HL-60/S4 (cell line): ENCODE results near the gene CTNND2.

Experiments used
- in situ Hi-C: fragments of 300-500 bp; cut with MboI; formaldehyde crosslinking; loops from 2 replicates; pipeline ENCODE4 v1.14.3; 2022; ENCODE audit warnings: low sequenced_read_pairs

CTNND2 gene

DNA sequence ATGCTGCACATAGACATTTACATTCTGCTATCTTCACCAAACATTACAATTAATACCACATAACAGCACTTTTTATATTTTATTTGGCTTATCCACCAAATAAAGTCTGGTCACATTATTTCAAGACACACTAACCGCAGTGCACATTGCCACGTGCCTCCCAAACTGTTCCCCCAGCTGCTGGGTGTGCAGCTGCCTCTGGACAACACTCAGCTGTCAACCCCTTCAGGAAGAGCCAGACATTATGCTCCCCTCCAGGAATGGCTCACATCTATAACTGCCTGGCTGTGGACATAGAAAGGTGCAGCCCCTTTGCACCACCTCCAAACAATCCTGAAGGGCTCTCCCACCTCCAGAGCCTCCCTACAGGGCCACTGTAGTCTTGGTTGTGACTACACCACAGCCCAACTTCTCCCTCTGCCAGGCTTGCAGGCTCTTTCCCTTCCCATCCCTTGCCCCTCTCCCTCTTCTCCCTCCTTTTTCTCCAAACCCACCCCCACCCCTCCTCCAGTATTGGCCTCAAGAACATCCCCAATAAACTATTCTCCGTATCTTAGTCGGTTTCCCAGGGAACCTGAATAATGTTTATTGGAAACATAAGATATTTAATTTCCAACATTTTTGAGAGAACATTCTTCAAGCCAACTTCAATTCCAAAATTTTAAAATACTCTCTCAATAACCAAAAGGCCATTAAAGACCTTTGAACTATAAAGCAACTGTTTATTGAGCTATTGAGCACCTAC, 372.3 kb downstream of the CTNND2 start:
- in situ Hi-C loops = no loop called here

DNA sequence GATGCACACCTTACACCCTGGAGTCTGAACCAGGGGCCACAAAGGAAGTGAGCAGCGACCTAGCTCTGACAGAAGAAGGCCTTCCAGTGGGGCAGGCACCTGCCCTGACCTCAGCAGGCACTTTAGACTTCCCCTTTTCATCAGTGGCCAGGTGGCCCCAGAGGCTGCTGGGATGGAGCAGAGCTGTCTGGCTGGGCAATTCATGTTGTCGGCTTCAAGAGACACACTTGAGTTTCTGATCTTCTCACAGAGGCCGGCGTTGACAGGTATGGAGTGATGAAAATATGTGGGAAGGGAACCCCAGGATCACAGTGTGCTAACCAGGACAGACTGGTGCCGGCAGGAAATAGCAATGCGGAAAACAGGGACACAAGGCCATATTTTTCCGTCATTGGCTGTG, 375.5 kb downstream of the CTNND2 start:
- in situ Hi-C loops = no loop called here

DNA sequence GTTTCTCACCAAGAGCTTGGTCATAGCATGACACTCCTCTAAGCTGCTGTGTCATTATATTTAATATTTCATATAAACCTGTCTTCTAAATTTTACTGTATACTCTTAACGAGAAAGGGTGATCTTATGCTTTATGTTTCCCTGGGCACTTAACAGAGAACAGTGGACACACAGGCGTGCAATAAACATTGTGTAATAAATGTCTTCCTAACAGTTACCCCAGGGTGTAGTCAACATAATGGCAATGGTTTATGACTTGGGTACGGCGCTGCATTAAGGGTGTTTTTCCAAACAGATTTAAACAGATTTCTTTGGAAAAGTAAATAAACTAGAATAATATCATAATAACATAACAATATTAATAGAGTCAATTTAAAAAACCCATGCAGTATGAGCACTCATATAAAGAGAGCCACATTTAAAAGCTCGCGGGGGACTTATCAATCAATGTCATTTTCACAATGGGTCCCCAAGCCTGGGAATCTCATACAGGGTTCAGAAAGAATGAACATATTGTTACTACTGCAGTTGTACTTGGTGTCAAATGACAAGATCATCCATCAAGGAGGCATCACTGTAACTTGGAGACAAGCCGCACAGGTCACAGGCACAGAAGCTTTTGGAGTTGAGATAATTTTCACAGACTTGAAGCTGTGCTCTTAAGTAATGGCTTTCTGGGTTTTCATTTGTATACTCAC, 376.4 kb downstream of the CTNND2 start:
- in situ Hi-C loops = no loop called here

GRCh38 chr5:11525020-11525419, 379.2 kb downstream of the CTNND2 start:
- in situ Hi-C loops = no loop called here

DNA sequence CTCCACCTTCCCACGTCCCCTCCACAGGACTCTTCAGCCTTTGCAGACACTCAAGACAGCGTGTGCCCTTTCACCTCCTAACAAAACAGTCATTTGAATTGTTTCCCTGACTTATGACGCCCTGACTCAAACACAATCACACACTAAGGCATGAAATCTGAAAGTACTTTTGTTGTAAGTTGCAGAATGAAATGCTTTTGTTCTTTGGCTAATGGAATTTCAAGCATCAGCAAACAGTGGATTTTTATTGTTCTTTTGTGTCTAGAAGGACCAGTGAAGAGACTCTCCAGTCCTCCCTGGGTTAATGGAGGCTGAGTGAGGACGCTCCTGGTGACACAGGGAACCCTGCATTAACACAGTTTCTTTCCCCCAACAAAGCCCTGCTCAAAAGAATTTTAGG, 380.1 kb downstream of the CTNND2 start:
- in situ Hi-C loops = no loop called here

- in situ Hi-C loops = no loop called here
Observed at GRCh38 chr5:11522796-11523195, 381.4 kb downstream of the CTNND2 start.

DNA sequence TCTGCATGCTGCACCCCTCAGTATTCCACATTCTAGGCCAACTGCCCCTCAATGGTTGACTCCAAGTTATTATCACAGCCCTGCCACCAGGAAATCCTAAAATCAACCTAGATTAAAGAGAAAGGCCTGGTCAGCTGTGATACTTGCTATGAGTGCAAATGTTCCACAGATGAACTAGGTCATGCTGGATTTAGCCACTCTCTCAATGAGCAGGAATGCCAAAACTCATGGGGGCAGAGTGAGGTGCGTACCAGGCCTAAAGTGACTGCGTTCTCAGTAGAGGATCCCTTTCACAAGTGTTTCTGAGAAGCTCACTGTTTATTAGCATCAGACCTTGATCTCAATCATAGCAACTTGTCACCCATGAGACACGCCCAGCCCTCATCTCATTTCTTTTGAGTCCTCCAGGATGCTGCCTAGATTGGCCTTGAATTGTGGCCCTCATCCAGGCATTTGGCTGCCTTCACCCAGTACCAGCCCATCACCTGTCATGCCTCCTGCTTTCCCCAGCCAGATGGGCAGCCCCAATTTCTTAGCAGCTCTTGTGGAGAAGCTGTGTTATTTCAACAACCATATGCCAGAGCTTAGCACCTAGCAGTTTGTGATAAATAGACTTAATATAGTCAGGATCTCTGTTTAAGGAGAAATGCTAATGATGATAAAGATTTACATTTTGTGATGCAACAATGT, 383.9 kb downstream of the CTNND2 start:
- in situ Hi-C loops = no loop called here

GRCh38 chr5:11519236-11519635, 385.0 kb downstream of the CTNND2 start:
- in situ Hi-C loops = no loop called here

DNA sequence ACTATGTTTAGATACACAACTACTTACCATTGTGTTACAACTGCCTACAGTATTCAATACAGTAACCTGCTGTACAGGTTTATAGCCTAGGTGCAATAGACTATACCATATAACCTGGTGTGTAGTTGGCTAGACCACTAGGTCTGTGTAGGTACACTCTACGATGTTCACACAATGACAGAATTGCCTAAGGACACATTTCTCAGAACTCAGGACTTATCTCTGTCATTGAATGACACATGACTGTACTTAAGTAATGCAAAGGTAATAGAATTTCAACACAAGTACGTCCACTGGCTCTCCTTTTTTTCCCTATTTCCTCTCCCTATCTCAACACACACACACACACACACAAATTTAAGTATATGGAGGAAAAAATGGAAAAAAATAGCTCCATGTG, 385.6 kb downstream of the CTNND2 start:
- in situ Hi-C loops = no loop called here

DNA sequence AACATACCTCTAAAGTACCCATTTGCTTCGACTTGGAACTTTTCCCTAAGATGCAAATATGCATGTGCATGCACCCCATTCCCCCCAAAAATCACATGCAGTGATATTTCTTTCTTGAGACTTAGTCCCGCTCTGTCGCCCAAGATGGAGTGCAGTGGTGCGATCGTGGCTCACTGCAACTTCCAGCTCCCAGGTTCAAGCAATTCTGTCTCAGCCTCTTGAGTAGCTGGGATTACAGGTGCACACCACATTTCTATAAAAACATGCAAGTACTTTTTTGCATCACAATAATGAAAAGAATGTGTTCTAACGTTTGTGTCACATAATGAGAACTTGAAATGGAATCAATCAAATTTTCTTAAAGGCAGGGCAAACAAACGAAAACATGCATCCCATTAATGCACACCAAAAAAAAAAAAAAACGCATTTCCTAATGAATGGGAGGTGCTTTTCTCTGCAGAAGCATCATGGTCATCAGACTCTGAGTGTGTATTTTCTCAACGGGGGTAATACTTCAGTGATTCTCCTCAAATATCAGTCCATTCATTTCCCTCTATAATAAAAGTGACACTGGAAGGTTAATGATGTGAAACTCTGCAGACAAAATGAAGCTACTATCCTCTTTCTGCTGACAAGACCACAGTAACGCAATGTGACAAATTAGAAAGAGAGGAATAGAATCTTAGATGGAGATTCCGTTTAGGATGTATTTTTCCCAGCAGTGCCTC, 389.4 kb downstream of the CTNND2 start:
- in situ Hi-C loops = no loop called here

GRCh38 chr5:11511878-11512277, 392.4 kb downstream of the CTNND2 start:
- in situ Hi-C loops = no loop called here

DNA sequence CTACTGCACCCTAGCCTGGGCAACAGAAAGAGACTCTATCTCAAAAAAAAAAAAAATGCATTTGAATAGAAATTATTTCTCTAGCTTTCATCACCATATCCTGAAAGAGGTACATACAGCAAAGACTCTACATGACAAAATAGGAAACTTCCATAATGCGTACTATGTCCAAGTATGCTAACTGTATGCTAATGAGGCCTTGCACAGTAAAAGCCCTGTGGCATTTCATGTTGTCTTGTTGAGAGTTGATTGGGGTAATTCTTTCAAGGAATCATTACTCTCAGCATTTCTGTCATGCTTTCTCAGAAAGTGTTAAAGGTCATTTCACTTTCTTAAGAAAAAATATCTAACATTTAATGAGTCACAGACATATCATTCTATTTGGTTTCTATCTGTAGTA, 393.4 kb downstream of the CTNND2 start:
- in situ Hi-C loops = no loop called here

DNA sequence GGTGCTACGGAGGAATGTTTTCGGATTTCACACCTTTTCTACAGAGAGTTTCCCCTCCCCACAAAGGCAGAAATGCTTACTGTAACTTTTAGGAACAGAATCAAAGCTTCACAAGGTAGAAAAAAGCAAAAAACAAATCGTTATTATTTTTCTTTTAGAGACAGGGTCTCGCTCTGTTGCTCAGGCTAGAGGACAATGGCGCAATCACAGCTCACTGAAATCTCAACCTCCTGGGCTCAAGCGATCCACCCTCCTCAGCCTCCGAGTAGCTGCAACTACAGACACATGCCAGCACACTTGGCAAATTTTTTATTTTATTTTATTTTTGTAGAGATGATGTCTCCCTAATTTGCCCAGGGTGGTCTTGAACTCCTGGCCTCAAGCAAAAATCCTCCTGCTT, 394.5 kb downstream of the CTNND2 start:
- in situ Hi-C loops = no loop called here

DNA sequence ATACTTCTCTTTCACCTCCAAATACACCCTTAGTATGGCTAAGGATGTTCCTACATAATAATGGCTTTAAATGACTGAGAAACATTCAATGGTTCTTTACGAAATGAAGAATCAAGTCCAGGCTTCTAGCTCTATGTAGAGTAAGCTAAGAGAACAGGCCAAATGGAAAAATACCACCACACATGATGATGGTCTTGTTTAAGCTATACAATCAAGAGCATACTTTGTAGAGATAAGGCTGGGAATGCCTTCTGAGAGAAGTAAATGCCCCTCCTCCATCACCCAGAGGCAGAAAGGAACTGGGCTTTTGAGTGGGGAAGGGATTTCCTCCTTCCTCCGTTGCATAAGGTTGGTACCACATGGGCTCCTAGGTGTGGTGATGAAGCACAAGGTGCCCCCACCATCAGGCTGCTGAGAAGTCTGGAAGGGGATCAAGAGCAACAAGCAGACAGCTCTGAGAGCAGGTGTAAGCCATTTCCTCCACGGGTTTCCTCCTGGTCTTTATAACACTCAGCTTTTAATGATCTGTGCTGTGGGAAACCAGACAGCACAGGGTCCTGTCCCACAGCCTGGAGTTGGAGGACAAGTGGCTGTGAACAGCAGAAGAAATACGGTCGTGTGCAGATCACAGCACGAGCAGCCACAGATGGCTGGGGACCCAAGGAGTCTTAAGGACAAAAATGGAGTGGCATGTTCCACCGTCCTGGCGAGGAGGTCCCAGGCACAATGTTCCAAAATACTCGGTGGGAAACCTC, 396.9 kb downstream of the CTNND2 start:
- in situ Hi-C loops = no loop called here

GRCh38 chr5:11504886-11505193, 399.4 kb downstream of the CTNND2 start:
- in situ Hi-C loops = no loop called here

DNA sequence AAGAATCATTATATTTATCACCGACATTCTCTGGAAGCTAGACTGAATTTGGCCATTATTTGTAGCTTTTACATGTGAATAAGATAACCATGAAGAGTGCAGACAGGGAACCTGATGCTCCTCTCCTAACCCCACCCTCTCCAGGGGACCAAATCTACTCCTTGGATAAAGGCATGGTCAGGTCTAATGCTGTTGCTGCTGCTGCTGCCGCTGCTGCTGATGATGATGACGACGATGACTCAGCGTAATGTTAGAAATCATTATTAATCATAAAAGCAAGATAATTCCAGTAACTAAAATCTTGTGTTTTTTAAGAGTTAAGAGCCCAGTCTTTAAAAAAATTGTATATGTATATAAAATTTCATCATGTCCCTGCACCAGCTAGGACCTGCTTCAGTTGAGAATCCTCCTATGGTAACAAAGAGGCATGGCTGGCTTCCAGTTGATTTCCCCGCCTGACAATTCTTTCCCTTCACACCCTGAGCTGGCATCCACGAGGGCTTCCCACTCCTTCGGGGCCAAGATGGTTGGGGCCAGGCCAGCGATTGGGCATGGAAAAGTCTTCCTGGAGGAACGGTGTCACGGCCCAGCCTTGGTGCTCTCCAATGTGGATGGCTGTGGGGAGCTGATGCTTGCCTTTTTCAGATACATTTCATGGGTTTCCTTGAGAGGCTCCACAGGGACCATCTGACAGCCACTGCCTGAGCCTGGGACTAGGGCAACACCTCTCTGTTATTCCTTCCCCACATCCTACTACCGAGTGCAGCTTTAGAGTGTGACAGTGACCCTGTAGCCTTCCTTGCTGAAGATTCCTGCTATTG, 400.0 kb downstream of the CTNND2 start:
- in situ Hi-C loops = no loop called here

DNA sequence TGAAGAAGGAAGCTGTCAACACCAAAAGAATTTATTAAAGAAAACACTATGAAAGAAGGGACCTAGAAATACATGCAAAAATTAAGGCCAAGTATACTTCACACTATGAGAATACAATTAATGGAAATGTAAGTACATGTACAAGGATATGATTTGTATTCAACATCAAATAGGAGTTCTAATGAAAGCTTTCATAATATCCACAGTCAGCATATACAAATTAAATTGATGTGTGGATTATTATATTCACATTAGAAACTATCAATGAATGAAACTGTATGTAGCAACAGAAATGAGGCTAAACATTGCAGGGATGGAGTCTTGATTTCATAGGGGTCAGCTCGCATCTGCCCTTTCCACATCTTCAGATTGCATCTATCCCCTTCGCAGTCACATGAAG, 401.5 kb downstream of the CTNND2 start:
- in situ Hi-C loops = no loop called here

DNA sequence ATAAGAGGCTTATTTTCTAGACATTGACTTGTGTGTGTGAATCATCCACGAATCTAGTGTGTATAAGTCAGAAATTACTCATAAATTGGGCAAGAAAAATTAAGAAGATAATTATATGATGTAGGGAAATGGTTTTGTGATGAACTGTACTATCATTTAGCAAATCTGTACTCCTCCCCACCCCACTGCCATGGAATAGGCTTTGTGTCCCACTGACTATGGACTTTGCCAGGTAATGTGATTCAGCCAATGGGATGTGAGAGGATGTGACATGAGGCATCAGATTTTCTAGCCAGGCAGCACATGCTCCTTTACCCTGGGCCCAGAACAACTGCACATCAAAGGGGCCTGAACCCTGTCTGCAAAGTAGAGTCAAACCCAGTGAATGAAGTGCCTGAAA, 406.6 kb downstream of the CTNND2 start:
- in situ Hi-C loops = loop anchor here (25.0 kb wide), 1 partner anchor 1035 kb away; no protein-coding TSS in a partner anchor

- in situ Hi-C loops = loop anchor here (25.0 kb wide), 1 partner anchor 1034 kb away; no protein-coding TSS in a partner anchor
Observed at GRCh38 chr5:11496137-11496719, 408.0 kb downstream of the CTNND2 start.
